ENCODE measurements around the gene FAM8A1. TPM values are rescaled to one million over a fixed set of nuclear protein-coding genes. Genes with fewer than 3 reads are reported as not detected.

The FAM8A1 gene
- total RNA-seq (2022; extraction: Qiagen RNA extraction): 3.5 to 4.8 TPM (median 4.1 TPM) in 5 replicates

GRCh38 chr6:17599877-17600526 is at the start of gene FAM8A1:
FAM8A1 (plus strand) TSS chr6:17600302; CDS start chr6:17600410, 108 bp downstream.

Other genes starting within 250 kb of the FAM8A1 start
- 9.2 to 14.4 TPM (median 10.6 TPM) in 5 replicates for gene CAP2, start 206.7 kb upstream of the FAM8A1 start, total RNA-seq (2022; extraction: Qiagen RNA extraction)
- 26.6 to 33.7 TPM (median 28.2 TPM) in 5 replicates for gene NUP153, start 106.6 kb downstream of the FAM8A1 start, total RNA-seq (2022; extraction: Qiagen RNA extraction)